Hematopoietic multipotent progenitor cell treated with erythropoietin and hydrocortisone succinate and interleukin-3 and kit ligand, for 17 days (in vitro differentiated cells): Measurements from ENCODE around the gene RRP7A.
"Not testable (repeated sequence)": the region's sequence is repeated elsewhere in the genome, so short reads cannot be mapped to it uniquely, and the experiment has no call there.

Source experiments
- DNase-seq: peaks from one replicate; pipeline ENCODE4 v3.0.0-alpha.2; 2015; ENCODE audit warnings: low spot score

Gene RRP7A, protein sequence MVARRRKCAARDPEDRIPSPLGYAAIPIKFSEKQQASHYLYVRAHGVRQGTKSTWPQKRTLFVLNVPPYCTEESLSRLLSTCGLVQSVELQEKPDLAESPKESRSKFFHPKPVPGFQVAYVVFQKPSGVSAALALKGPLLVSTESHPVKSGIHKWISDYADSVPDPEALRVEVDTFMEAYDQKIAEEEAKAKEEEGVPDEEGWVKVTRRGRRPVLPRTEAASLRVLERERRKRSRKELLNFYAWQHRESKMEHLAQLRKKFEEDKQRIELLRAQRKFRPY

DNA sequence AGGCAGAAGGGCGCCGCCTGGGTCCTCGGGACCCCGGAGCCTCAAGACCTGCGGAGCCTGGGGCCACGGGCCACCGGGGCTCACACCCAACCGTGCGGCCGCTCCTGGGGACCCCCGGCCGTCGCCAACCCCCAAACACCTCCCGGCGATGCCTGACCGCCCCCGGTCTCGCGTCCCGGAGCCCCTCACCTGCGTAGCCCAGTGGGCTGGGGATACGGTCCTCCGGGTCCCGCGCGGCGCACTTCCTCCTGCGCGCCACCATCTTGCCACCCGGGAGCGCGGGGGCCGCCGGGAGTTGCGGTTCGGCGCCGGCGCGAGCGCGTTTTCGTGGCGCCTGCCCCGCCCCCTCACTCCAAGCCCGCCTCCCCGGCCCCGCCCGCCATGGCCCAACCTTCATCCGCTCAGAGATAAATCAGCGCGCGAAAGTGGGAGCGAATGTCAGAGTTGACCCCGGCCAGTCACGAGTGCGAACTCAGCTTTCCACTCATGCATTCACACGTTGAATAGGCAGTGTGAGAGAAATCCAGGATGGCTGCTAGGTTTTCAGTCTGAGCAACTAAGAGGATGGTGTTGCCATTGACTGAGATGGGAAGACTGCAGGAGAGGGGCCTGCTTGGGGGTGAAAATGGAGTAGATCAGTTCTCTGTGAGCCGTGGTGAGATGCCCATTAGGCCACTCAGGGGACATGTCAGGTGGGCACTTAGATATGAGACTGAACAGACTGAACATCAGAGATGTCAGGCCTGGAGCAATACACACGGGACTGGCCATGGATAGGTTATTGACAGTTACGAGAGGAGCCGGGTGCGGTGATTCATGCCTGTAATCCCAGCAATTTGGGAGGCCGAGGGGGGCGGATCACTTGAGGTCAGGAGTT is at the start of gene RRP7A:
RRP7A (minus strand) TSS at position 272 of the 877 bp plus-strand sequence; CDS start at position 262, 10 bp downstream.
- peak; percentile 68 for DNase-seq

DNA sequence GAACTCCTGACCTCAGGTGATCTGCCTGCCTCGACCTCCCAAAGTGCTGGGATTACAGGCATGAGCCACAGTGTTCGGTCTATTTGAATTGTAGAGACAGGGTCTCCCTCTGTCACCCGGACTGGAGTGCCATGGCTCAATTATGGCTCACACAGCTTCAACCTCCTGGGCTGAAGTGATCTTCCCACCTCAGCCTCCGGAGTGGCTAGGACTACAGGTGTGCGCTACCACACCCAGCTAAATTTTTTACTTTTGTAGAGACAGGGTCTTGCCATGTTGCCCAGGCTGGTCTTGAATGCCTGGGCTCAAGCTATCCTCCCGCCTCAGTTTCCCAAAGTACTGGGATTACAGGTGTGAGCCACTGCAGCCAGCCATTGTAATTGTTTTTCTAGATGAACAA is 48.4 kb upstream of the RRP7A start:
- not testable (repeated sequence) for DNase-seq

DNA sequence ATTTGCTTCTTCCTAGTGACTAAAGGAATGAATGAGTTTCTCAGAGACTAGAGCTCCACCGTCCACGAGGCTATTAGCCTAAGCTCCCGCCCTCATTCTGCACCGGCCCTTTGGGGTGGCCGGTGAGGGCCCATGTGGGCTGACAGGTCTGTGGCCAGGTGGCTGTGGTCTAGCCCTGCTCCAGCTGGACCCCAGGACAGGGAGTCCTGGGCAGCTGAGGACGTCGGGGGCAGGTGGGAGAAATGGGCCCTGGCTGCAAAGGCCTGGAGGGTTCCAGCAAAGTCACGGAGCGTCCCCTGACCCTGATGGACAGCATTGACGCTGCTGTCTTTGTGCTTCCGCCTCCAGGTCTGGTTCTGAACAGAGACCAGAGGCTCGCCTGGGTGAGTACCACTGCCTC is 46.4 kb upstream of the RRP7A start:
- DNase-seq = no peak

DNA sequence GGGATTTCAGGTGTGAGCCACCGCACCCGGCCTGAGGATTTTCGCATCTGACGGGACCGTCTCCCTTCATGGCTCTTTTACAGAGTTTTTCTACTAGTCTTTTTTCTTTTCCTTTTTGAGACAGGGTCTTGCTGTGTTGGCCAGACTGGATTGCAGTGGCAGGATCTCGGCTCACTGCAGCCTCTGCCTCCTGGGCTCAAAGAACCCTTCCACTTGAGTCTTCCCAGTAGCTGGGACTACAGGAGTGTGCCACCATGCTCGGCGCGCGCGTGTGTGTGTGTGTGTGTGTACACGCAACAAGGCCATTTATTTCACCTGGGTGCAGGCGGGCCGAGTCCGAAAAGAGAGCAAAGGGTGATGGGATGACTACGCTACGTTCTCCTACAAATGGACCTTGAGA is 45.1 kb upstream of the RRP7A start:
- DNase-seq = no peak

DNA sequence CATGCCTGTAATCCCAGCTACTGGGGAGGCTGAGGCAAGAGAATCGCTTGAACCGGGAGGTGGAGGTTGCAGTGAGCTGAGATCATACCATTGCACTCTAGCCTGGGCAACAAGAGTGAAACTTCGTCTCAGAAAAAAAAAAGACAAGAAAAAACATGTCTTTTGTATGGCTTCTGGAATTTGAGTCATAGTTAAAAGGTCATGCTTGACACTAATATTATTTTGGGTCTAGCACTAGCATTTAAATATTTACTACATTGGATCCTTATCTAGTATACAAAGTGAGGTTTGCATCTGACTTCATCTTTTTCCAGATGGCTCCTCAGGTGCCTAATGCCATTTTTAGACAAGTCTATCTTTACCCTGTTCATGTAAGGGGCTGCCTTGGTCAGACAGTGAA is 44.3 kb upstream of the RRP7A start:
- not testable (repeated sequence) for DNase-seq

DNA sequence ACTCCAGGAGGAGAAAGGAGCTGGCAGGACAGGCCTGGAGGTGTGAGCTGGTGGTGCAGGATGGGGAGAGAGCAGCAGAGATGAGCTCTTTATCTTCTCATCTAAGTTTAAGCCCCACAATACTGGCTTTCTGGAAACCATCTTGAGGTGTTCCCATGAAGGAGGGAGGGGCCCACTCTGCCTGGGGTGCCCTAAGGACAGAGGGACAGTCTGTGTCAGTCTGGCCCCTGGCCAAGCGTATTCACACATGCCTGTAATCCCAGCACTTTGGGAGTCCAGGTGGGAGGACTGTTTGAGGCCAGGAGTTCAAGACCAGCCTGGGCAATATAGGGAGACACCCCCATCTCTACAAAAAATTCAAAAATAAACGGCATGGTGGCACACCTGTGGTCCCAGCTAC is 43.1 kb upstream of the RRP7A start:
- no peak for DNase-seq

DNA sequence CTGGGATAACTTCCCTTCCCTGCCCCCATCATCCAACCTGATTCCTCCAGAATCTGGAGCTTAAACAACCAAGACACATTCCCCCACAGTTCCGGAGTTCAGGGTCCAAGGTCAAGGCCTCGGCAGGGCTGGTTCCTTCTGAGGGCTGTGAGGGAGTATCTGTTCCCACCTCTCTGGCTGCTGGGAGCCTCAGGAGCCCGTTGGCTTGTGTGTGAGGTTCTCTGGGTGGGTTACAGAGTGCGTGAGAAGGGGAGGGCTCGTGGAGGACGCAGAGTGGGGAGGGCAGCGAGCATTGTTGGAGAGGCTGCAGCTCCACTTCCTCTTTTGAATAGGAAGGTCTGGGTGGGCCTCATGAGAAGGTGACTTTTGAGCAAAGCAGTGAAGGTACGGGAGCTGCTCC is 42.7 kb upstream of the RRP7A start:
- DNase-seq = no peak

DNA sequence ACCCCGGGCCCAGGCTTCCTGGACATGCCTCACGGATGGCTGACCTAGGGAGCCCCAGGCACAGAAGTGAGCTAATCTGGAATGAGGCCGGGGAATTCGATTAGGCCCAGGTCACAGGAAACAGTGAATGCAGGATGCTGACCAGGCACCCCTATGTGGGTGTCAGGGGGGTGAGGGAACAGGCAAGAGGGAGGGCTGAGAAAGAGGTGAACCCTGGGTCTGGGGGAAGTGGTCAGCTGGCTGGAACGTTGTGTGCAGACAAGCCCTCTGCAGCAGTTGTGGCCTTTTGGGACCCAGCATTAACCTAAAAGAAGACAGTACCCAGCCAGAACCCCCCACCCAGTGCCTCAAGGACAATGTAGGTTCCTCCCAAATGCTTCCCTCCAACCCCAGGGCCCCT is 42.3 kb upstream of the RRP7A start:
- no peak for DNase-seq

DNA sequence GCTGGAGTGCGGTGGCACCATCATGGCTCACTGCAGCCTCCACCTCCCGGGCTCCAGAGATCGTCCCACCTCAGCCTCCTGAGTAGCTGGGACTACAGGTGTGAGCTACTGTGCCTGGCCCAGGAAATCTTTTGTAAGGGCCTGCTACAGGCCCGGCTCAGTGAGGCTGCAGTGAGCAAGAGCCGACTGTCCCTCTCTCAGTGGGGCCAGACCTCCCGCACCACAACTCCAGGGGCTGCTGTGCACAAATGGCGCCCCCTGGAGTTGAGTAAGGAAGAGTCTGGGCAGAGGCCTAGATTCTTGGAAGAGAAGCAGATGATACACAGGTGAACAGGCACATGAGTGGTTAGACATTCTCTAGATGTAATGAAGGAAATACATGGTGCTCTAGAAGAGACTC is 41.2 kb upstream of the RRP7A start:
- DNase-seq = peak; percentile 36

DNA sequence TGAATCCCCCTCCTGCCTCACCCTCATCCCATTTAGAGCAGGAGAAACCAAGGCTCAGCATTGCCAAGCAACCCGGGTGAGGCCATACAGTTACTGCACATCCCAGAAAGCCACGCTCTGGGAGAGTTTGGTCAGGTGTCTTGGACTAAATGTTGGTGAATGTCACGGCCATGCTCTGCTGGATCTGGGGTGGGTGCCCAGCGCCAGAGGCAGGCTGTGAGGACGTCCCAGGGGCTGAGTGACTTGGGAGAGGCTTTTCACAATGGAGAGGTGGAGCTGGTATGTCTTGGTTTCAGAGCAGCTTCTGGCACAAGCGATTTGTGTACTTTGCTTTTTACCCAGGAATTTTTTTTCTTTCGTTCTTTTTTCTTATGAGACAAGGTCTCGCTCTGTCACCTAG is 40.8 kb upstream of the RRP7A start:
- no peak for DNase-seq

DNA sequence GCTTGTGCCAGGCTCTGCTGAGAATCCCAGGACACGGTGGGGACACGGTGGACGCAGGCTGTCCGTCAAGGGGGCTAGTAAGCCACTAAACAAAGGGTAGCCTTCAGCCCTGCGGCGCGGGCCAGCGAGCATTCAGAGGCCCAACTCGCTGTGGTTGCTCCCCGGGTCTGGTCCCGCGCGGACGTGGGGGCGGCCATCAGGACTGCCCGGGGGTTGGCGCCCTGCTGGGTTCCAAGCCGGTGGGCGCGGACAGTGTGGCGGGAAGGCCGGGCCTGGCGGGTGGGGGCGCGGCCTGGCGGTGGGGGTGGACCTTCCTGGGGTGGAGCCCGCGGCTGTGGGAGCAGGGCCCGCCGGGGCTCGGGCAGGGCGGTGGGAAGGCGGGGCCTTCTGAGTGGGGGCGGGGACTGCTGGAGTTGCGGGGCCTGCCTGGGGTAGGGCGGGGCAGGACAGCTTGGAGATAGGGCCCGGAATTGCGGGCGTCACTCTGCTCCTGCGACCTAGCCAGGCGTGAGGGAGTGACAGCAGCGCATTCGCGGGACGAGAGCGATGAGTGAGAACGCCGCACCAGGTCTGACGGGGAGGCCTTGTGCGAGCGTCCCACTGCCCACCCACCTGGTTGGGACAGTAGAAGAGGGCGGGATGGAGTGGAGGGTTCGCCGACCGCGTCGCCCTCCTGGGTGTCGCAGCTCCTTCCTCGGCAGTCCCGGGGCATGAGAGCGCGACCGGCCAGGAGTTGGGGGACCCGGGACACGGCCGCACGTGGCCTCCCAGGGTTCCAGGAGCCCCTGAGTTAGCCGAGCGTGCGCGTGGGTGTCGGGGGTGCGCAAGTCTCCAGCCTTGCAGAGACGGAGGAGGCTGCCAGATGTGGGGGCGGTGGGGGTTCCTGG is 34.1 kb upstream of the RRP7A start, which contains the start of gene SERHL2:
SERHL2 (plus strand) TSS at position 482 of the 887 bp plus-strand sequence; CDS start at position 547, 65 bp downstream.
- DNase-seq = peak; percentile 90

DNA sequence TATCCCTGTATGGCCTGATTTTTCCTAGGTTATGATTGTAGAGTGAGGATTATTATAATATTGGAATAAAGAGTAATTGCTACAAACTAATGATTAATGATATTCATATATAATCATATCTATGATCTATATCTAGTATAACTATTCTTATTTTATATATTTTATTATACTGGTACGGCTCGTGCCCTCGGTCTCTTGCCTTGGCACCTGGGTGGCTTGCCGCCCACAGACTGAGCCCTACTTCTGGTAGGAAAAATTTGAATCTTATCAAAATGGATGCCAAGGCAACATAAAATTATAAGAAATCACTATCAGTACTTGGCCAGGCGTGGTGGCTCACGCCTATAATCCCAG is 32.7 kb upstream of the RRP7A start:
- DNase-seq = not testable (repeated sequence)

DNA sequence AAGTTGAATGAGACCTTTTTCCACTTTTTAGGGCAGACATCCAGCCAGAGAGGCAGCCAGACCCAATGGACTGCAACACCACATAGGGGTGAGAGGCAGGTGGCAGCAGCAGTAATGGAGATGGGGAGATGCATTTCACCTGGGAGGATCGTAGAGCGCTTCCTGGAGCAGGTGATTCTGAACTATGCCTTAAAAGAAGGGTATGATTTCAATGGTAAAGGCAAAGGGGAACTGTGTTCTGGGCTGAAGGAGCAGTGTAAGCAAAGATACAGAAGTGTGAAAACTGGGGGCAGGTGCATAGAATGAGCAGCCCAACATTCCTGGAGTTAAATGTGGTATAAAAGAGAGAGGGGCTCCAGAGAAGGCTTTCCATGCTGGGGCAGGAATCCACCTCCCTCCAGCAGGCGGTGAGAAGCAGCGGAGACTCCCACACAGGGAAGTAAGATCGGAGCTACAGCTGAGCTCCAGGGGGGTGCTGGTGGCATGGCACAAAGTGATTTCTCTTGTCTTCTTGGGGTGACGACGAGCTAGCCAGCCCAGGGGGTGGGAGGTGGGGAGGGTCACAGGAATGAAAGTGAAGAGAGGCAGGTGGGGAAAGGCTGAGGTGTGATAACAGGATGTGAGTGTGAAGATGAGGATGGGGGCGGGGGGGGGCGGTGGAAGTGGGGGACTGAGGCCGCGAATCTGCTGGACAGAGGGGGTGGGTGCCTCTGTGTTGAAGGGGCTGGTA is 29.9 kb upstream of the RRP7A start:
- DNase-seq = no peak

DNA sequence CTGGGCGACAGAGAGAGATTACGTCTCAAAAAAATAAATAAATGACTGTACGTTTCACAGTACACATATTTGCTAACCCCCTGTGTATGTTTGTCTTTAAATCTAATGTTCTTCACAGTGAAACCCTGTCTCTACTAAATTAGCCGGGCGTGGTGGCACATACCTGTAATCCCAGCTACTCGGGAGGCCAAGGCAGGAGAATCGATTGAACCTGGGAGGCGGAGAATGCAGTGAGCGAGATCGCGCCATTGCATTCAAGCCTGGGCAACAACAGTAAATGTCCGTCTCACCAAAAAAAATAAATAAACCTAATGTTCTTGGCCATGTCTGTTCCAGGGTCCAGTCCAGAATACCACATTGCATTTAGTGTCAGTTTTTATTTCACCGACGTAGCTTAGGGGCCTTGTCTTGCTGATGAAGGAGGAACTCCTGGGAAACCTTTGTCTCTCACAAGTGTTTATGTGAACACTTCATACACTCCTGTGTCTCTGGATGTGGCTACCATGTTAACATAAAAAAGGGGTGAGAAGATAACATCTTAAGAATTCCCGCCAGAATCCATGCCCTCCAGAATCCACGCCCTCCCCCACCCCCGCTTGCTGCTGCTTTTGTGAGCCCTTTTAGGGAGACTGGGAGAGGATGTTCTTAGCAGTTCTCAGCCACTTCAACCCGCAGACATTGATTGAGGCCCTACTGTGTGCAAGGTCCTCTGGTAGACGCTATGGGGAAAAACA is 29.2 kb upstream of the RRP7A start:
- no peak for DNase-seq

DNA sequence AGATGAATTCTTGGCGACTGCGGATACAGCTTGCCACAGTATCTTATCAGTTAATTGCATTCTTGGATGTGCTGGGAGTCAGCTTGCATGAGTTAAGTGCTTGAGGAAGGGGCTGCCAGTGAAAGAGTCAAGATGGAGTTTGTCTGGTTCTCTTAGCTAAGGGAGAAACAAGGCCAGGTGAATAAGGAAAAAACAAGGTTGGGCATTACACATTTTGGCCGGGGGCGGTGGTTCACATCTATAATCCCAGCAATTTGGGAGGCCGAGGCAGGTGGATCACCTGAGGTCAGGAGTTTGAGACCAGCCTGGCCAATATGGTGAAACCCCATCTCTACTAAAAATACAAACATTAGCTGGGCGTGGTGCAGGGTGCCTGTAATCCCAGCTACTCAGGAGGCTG is 28.5 kb upstream of the RRP7A start:
- not testable (repeated sequence) for DNase-seq

DNA sequence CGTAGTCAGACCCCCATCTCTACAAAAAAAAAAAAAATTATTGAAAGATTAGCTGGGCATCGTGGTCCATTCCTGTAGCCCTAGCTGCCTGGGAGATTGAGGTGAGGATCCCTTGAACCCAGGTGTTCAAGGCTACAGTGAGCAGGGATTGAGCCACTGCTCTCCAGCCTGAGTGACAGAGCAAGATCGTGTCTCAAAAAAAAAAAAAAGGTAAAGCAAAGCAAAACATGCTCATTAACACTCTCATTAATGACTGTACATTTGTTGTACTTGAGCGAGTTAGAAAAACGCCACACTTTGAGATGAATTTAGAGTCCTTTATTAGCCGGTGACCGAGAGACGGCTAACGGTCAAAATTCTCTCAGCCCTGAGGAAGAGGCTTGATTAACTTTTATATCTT is 28.0 kb upstream of the RRP7A start:
- no peak for DNase-seq

DNA sequence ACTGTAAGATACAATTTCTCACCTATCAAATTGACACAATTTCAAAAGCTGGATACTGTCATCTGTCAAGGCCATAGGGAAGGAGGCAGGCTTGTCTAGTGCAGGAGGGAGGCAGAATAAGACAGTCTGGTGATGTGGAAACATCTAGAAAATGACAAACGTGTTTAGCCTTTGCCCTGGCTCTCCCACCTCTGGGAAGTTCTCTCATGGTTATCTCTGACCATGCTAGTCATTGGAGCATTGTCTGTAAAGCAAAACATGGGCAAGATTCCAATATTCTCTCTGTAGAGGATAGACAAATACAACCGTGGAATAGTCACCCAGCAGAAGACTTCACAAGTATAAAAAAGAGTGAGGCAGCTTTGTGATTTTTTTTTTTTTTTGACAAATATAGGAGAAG is 25.1 kb upstream of the RRP7A start:
- no peak for DNase-seq

DNA sequence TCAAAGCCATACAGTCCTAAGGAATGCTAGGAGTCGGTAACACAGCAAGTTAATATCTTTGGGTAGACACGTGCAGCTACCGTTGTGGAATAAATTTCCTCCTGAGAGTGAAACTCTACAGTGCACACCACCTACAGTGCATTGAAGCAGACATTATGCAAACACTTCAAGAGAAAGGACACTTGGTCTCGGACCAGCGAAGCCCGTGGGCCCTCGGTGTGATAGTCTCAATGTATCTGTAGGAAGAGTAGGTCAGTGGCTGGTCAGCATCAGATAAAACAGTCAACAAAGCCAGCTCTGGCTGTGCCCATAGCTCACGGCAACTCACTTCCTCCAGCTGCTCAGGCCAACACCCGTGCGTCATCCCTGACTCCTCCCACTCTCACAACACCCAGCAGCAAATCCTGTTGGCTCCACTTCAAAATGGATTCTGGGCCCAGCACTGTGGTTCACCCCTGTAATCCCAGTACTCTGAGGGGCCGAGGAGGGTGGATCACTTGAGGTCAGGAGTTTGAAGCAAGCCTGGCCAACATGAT is 19.7 kb upstream of the RRP7A start:
- DNase-seq = not testable (repeated sequence)

DNA sequence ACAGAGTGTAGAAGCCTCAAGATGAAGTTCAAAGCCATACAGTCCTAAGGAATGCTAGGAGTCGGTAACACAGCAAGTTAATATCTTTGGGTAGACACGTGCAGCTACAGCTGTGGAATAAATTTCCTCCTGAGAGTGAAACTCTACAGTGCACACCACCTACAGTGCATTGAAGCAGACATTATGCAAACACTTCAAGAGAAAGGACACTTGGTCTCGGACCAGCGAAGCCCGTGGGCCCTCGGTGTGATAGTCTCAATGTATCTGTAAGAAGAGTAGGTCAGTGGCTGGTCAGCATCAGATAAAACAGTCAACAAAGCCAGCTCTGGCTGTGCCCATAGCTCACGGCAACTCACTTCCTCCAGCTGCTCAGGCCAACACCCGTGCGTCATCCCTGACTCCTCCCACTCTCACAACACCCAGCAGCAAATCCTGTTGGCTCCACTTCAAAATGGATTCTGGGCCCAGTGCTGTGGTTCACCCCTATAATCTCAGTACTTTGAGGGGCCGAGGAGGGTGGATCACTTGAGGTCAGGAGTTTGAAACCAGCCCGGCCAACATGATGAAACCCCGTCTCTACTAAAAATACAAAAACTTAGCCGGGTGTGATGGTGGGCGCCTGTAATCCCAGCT is 17.7 kb upstream of the RRP7A start:
- not testable (repeated sequence) for DNase-seq

DNA sequence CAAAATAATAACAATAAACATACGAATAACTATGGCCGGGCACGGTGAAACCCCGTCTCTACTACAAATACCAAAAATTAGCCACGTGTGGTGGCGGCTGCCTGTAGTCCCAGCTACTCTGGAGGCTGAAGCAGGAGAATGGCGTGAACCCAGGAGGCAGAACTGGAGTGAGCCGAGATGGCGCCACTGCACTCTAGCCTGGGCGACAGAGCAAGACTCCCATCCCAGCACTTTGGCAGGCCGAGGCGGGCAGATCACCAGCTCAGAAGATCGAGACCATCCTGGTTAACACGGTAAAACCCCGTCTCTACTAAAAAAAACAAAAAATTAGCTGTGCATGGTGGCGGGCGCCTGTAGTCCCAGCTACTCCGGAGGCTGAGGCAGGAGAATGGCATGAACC is 17.0 kb upstream of the RRP7A start:
- not testable (repeated sequence) for DNase-seq
